Left kidney (tissue), 2 donors: ENCODE data around the gene HCFC1. TPM values are rescaled to one million over a fixed set of nuclear protein-coding genes. Genes with fewer than 3 reads are reported as not detected.

Source experiments
- DNase-seq: peaks from one replicate; pipeline ENCODE4 v3.0.0-alpha.2; 2013
- polyA plus RNA-seq: library from polyadenylated mRNA; unstranded; fragments of 120-200 nt; gene quantifications from one replicate; pipeline ENCODE4 v1.2.1, GENCODE V29; 2013; ENCODE audit not compliant: insufficient read length

HCFC1 gene
- polyA plus RNA-seq, 1 donor = 43.2 TPM

- DNase-seq = no peak
Measured at GRCh38 chrX:153958605-153959004, 13.0 kb downstream of the HCFC1 start.

GRCh38 chrX:153957224-153957623, 14.4 kb downstream of the HCFC1 start:
- DNase-seq = no peak

GRCh38 chrX:153956044-153956907, 15.3 kb downstream of the HCFC1 start:
- DNase-seq = no peak

GRCh38 chrX:153955228-153955732, 16.3 kb downstream of the HCFC1 start:
- no peak for DNase-seq

GRCh38 chrX:153954558-153955227, 16.9 kb downstream of the HCFC1 start:
- DNase-seq = no peak

GRCh38 chrX:153953892-153954557, 17.6 kb downstream of the HCFC1 start:
- DNase-seq = no peak

- DNase-seq = peak; percentile 61
Measured at GRCh38 chrX:153953342-153953830, 18.2 kb downstream of the HCFC1 start.

GRCh38 chrX:153952373-153953026, 19.1 kb downstream of the HCFC1 start:
- no peak for DNase-seq

GRCh38 chrX:153951683-153952372, 19.8 kb downstream of the HCFC1 start:
- no peak for DNase-seq

- DNase-seq = no peak
Measured at GRCh38 chrX:153950127-153950526, 21.5 kb downstream of the HCFC1 start.

GRCh38 chrX:153948847-153949805, 22.5 kb downstream of the HCFC1 start:
- no peak for DNase-seq

- no peak for DNase-seq
Measured at GRCh38 chrX:153948002-153948466, 23.6 kb downstream of the HCFC1 start.

- DNase-seq = no peak
Measured at GRCh38 chrX:153947009-153947769, 24.4 kb downstream of the HCFC1 start.

GRCh38 chrX:153945956-153946943, 25.4 kb downstream of the HCFC1 start:
- DNase-seq = no peak

- no peak for DNase-seq
Measured at GRCh38 chrX:153944800-153945150, 26.8 kb downstream of the HCFC1 start.

GRCh38 chrX:153944140-153944799, 27.3 kb downstream of the HCFC1 start, which contains the start of gene RENBP:
RENBP (minus strand) TSS chrX:153944643; CDS start chrX:153944610, 33 bp downstream.
- no peak for DNase-seq
